Measurements from ENCODE around the gene TENM4. TPM values are rescaled to one million over a fixed set of nuclear protein-coding genes. Genes with fewer than 3 reads are reported as not detected.

Gene TENM4
- total RNA-seq, 1 experiment from 2014 or later: 9.9 TPM

DNA sequence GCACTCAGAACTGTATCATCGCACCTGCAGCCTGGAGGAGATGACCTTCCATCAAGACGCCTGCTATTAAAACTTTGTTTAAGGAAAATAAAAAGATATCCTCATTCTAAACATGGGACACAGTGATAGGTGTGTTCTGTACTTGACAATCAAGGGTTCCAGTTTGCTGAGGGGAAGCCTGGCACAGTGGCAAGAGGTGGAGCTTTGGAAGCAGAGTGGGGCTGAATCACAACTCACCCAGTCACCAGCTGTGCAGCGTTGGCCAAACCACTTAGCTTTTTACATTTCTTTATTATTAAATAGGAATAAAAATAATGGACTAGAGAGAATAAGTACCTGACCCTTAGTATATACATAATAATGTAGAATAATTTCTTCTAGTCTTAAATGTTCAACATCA, 220.7 kb downstream of the TENM4 start:
- Mint-ChIP-seq H3K4me1 (ENCODE audit: insufficient read depth, unreplicated experiment) (peaks cover 17% of the 10 kb centered on the region), H3K36me3 (ENCODE audit: insufficient read depth, unreplicated experiment) (peaks cover 7% of the 10 kb centered on the region), H3K27me3 (ENCODE audit: insufficient read depth, unreplicated experiment) (no peaks in the 10 kb centered on the region), H3K9me3 (ENCODE audit: unreplicated experiment) (peaks cover 6% of the 10 kb centered on the region), H3K4me3 (ENCODE audit: unreplicated experiment) (no peak overlapping the region), H3K27ac (ENCODE audit: low read depth, unreplicated experiment) (no peak overlapping the region)
- CTCF ChIA-PET: interaction anchor here (0.6 to 1.0 kb wide), 5 partner anchors 12 to 575 kb away, joined by 3 to 4 read pairs (median 3); no protein-coding TSS in a partner anchor
- no TSS peak for BruUV-seq (replicated peaks)
- TF ChIP-seq, protein P1, sequence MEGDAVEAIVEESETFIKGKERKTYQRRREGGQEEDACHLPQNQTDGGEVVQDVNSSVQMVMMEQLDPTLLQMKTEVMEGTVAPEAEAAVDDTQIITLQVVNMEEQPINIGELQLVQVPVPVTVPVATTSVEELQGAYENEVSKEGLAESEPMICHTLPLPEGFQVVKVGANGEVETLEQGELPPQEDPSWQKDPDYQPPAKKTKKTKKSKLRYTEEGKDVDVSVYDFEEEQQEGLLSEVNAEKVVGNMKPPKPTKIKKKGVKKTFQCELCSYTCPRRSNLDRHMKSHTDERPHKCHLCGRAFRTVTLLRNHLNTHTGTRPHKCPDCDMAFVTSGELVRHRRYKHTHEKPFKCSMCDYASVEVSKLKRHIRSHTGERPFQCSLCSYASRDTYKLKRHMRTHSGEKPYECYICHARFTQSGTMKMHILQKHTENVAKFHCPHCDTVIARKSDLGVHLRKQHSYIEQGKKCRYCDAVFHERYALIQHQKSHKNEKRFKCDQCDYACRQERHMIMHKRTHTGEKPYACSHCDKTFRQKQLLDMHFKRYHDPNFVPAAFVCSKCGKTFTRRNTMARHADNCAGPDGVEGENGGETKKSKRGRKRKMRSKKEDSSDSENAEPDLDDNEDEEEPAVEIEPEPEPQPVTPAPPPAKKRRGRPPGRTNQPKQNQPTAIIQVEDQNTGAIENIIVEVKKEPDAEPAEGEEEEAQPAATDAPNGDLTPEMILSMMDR (IDR thresholded peaks at IDR 0.05; ENCODE audit: unreplicated experiment): no peak
- POLR2A ChIA-PET: interaction anchor here (1.2 kb wide), 1 partner anchor 27 kb away, joined by 3 read pairs; no protein-coding TSS in a partner anchor
- no peak for DNase-seq (ENCODE audit: unreplicated experiment)
- intact Hi-C loops (cut with micrococcal nuclease): no loop called here

DNA sequence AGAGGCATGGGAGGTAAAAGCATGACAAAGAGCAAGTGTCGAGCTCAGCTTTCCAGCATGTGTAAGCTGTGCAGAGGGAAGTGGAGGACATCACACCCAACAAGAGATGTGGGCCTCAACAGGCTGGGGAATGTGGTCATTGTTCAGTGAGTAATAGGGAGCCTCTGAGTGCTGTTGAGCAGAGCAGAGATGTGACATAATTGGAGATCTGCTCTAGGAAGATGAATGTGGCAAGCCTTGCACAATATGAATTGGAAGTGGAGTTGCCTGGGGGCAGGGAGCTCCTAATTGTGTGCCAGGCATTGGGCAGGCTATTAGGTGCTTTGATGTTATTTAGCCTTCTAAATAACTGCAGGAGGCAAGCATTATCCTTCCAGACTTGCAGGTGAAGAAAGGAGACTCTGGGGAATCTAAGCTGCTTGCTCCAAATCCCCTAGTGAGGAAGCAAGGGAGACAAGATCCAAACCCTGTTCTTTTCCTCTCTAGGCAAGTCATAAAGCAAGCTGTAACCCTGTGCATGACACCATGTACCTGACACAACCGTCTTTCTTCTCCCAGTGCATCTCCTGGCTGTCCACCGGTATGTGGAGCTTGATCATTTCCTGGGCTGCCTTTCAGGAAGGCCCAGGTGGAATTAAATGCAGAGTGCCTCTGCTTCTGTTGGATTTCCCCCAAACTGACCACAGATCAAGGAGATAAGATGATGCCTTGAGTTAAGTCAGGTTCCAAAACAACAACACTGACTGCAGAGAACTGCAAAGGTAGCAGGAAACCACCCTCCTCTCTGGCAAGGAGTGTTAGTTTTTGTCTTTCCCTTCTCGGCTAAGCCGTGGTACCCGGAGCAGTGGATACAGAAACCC, 221.4 kb downstream of the TENM4 start:
- POLR2A ChIA-PET: interaction anchor here (1.2 kb wide), 2 partner anchors 25 to 28 kb away, joined by 3 read pairs; no protein-coding TSS in a partner anchor
- Mint-ChIP-seq H3K9me3 (ENCODE audit: unreplicated experiment) (peaks cover 6% of the 10 kb centered on the region), H3K27me3 (ENCODE audit: insufficient read depth, unreplicated experiment) (no peaks in the 10 kb centered on the region), H3K4me1 (ENCODE audit: insufficient read depth, unreplicated experiment) (peaks cover 17% of the 10 kb centered on the region), H3K27ac (ENCODE audit: low read depth, unreplicated experiment) (no peak overlapping the region), H3K4me3 (ENCODE audit: unreplicated experiment) (no peak overlapping the region), H3K36me3 (ENCODE audit: insufficient read depth, unreplicated experiment) (peaks cover 7% of the 10 kb centered on the region)
- peak; percentile 60 for DNase-seq (ENCODE audit: unreplicated experiment)
- intact Hi-C loops (cut with micrococcal nuclease): no loop called here
- no TSS peak for BruUV-seq (replicated peaks)
- TF ChIP-seq, protein P1 (IDR thresholded peaks at IDR 0.05; ENCODE audit: unreplicated experiment): no peak
- CTCF ChIA-PET: interaction anchor here (0.9 kb wide), 1 partner anchor 13 kb away, joined by 4 read pairs; no protein-coding TSS in a partner anchor

DNA sequence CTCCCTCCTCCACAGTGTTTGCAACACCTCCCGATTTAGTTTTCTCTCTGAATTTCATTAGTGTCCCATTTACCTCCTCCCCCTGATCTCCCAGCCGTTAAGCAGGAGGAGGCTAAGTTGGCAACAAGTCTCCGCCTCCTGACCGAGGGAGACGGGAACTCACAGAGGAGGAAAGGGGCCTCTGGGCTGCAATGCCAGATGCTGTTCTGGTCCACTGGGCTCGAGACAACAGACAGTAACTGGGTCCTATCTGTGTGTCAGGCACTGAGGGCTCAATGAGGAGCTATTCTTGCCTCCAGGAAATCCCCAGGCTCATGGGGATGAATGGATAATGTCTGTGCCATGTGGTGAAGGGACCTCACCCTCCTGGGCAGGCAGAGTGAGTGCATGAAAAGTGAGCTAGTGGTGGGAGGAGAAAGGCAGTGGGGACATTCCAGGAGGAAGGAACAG, 228.1 kb downstream of the TENM4 start:
- TF ChIP-seq, protein P1 (IDR thresholded peaks at IDR 0.05; ENCODE audit: unreplicated experiment): no peak
- H3K27ac Mint-ChIP-seq (ENCODE audit: low read depth, unreplicated experiment): no peak overlapping the region
- BruUV-seq (replicated peaks): no TSS peak
- H3K27me3 Mint-ChIP-seq (ENCODE audit: insufficient read depth, unreplicated experiment): no peaks in the 10 kb centered on the region
- H3K4me3 Mint-ChIP-seq (ENCODE audit: unreplicated experiment): no peak overlapping the region
- ChIA-PET POLR2A (interaction anchor here (0.8 kb wide), 1 partner anchor 20 kb away, joined by 3 read pairs; no protein-coding TSS in a partner anchor), CTCF (interaction anchor here (0.6 to 0.8 kb wide), 2 partner anchors 14 to 157 kb away, joined by 3 to 5 read pairs; no protein-coding TSS in a partner anchor)
- no peaks in the 10 kb centered on the region for H3K36me3 Mint-ChIP-seq (ENCODE audit: insufficient read depth, unreplicated experiment)
- no peaks in the 10 kb centered on the region for H3K9me3 Mint-ChIP-seq (ENCODE audit: unreplicated experiment)
- intact Hi-C loops (cut with micrococcal nuclease): no loop called here
- H3K4me1 Mint-ChIP-seq (ENCODE audit: insufficient read depth, unreplicated experiment): no peaks in the 10 kb centered on the region
- DNase-seq (ENCODE audit: unreplicated experiment): no peak

DNA sequence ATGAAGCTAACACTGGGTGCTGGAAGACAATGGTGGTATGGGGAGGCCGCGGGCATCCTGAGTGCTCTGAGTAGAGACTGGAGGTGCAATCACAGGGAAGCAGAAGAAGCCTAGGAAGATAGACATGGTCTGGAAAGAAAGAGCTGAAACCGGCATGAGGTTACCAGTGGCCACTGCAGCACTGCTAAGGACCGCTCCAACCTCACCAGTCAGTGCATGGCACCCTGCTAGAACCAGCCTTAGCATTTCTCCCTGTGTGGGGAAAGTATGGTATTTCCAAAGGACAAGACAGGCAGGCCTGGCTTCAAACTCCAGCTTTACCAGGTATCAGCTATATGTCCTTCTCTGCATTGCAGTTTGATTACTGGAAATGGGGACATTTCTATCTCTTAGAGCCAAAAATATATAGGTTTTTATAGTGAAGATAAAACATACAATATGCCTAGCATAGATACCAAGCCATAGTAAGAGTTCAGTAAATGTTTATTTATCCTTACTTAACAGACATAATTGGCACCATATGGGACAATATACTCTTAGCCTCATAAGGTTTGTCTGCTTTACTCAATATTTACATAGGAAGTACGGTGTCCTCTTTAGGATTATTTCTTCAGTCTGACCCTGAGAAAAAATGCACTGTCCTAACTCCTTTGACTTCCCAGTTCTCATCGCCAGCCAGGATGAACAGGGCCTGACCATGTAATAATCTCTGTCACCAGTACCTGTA, 231.1 kb downstream of the TENM4 start:
- no peak overlapping the region for H3K27ac Mint-ChIP-seq (ENCODE audit: low read depth, unreplicated experiment)
- H3K4me3 Mint-ChIP-seq (ENCODE audit: unreplicated experiment): no peak overlapping the region
- no peaks in the 10 kb centered on the region for H3K9me3 Mint-ChIP-seq (ENCODE audit: unreplicated experiment)
- H3K36me3 Mint-ChIP-seq (ENCODE audit: insufficient read depth, unreplicated experiment): no peaks in the 10 kb centered on the region
- no peak for DNase-seq (ENCODE audit: unreplicated experiment)
- intact Hi-C loops (cut with micrococcal nuclease): no loop called here
- TF ChIP-seq, protein P1 (IDR thresholded peaks at IDR 0.05; ENCODE audit: unreplicated experiment): no peak
- CTCF ChIA-PET: no interaction called here
- no peaks in the 10 kb centered on the region for H3K4me1 Mint-ChIP-seq (ENCODE audit: insufficient read depth, unreplicated experiment)
- POLR2A ChIA-PET: no interaction called here
- BruUV-seq (replicated peaks): no TSS peak
- no peaks in the 10 kb centered on the region for H3K27me3 Mint-ChIP-seq (ENCODE audit: insufficient read depth, unreplicated experiment)

Measured in MCF 10A (cell line).